GM12801 (cell line): ENCODE data around the gene CYTH1.

Experiments
- TF ChIP-seq, protein P1 (sequence below): IDR thresholded peaks from one replicate; pipeline ENCODE4 v1.5.1; 2011; ENCODE audit warnings: control low read depth; ENCODE audit not compliant: insufficient read length; ENCODE audit errors: extremely low read depth

The CYTH1 gene

DNA sequence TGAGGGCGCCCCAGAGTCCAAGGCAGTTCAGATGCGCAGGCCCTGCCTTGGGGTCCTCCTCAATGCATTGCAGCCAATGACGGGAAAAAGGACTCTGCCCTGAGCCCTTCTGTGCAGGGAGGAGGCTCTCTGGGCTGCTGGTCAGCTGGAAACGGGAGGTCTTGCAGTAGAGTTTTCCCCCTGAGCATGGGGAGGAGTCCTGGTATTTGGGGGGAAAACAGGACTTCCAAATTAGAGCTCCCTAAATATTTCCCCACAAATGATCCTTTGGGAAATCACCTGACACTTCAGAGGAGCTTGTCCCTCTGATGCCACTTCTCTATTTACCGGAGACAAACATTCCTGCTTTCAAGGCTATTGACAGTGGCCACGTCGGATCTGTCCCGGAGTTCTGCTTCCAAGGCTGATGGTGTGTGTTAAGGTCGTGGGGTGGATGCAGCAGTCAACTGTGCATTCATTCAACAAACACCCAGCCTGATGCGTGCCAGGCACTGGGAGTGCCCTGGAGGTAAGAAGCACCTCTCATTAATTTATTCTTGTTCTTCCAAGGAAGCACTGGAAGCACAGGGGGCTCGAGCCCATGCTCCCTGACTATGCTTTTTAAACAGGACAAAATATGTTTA is 131.9 kb downstream of the CYTH1 start:
- TF ChIP-seq, protein P1, sequence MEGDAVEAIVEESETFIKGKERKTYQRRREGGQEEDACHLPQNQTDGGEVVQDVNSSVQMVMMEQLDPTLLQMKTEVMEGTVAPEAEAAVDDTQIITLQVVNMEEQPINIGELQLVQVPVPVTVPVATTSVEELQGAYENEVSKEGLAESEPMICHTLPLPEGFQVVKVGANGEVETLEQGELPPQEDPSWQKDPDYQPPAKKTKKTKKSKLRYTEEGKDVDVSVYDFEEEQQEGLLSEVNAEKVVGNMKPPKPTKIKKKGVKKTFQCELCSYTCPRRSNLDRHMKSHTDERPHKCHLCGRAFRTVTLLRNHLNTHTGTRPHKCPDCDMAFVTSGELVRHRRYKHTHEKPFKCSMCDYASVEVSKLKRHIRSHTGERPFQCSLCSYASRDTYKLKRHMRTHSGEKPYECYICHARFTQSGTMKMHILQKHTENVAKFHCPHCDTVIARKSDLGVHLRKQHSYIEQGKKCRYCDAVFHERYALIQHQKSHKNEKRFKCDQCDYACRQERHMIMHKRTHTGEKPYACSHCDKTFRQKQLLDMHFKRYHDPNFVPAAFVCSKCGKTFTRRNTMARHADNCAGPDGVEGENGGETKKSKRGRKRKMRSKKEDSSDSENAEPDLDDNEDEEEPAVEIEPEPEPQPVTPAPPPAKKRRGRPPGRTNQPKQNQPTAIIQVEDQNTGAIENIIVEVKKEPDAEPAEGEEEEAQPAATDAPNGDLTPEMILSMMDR, result no peak

DNA sequence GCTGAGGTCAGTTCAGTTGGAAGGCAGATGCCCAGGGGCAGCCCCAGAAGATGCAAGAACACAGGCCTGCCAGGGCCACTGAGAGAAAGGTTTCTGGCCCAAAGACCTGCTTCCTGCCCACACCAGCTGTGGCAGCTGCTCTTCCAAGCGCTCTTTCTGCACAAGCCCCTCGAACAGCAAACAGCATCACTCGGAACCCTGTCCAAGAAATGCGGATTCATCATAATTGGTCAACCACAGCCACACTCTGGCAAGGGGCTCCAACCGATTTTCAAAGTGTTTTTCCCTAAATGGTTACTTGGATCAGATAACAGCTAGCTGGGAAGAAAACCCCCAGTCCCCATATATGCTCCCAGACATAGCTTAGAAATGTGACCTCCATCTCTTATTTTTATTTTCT is 133.8 kb downstream of the CYTH1 start:
- TF ChIP-seq, protein P1, result no peak

- TF ChIP-seq, protein P1, result no peak
These were observed 135.0 kb downstream of the CYTH1 start for GRCh38 chr17:78647032-78647431.

- TF ChIP-seq, protein P1, result no peak
These were observed 136.4 kb downstream of the CYTH1 start for GRCh38 chr17:78645421-78646295.

DNA sequence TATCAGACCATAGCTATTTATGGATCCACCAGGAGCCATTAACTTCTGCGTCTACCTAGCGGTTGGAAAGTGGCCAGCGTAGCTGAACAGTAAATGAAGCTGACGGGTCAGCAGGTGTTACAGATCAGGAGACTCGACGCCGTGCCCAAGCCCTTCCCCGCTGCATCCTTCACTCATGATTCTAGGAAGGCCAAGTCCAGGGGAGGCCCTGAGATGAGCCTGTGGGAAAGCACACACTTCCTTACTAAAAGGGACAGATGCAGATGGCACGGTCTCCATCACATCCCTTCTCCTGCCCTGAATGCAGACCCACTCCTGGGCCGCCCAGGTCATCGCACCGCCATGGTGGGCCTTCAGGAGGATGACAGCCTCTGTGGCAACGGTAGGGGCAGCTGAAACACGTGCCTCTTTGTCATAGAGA is 137.1 kb downstream of the CYTH1 start:
- TF ChIP-seq, protein P1, result no peak

DNA sequence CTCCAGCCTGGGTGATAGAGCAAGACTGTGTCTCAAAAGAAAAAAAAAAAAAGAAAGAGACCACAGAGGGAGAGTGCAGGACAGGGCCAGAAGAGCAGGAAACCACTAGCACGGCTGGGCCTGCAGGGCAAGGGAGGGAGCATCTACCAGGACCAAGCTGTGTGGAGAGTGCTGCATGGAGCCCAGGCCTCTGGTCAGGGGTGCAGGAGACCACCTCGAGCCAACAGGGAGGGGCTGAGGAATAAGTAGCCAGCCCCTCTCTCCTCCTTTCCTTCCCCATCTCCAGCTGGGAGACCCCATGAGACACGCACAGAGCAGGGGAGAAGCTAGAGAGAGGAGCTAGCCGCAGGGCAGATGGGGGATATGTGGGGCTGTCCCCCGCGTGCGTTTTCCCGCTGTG is 137.8 kb downstream of the CYTH1 start:
- TF ChIP-seq, protein P1, result no peak

GRCh38 chr17:78643326-78643725 is 138.7 kb downstream of the CYTH1 start:
- TF ChIP-seq, protein P1, result no peak
